ENCODE data around the gene IFNAR1.

Gene IFNAR1

DNA sequence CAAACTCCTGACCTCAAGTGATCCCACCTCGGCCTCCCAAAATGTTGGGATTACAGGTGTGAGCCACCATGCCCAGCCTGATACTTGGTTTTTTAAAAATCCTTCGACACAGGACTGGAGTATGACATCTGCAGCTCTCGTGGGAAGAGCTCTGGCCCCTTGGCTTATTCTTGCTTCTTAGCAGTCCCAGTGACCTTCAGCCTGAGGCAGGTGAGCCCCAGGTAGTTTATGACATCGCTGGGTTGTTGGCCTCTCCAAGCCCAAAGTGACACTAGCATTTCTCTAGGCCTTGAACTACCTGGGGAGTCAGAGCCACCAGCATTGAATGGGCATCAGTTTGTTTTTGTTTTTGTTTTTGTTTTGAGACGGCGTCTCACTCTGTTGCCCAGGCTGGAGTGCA lies 62.5 kb downstream of the IFNAR1 start:
- Mint-ChIP-seq H3K9me3 (no peaks in the 10 kb centered on the region), H3K36me3 (ENCODE audit: low read depth) (no peaks in the 10 kb centered on the region), H3K27ac (no peak overlapping the region), H3K27me3 (peaks cover 52% of the 10 kb centered on the region), H3K4me1 (ENCODE audit: low read depth) (peaks cover 33% of the 10 kb centered on the region), H3K4me3 (no peak overlapping the region)
- no peak for DNase-seq

DNA sequence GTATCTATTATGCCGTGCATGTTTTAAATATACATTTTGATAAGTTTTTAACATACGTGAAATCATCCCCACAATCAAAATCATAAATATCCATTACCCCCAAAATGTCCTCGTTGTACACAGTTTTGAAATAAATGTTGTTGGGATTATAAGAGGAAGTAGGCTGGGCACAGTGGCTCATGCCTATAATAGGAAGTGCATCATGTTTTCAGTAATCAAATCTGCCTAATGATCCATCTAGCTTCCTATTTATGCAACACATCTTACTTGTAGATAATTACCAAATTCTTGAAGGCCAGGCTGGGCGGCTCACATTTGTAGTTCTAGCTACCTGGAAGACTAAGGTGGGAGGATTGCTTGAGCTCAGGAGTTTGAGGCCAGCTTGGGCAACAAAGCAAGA lies 63.4 kb downstream of the IFNAR1 start:
- Mint-ChIP-seq H3K4me3 (no peak overlapping the region), H3K27me3 (peaks cover 57% of the 10 kb centered on the region), H3K9me3 (no peaks in the 10 kb centered on the region), H3K27ac (no peak overlapping the region), H3K4me1 (ENCODE audit: low read depth) (peaks cover 24% of the 10 kb centered on the region), H3K36me3 (ENCODE audit: low read depth) (no peaks in the 10 kb centered on the region)
- no peak for DNase-seq

DNA sequence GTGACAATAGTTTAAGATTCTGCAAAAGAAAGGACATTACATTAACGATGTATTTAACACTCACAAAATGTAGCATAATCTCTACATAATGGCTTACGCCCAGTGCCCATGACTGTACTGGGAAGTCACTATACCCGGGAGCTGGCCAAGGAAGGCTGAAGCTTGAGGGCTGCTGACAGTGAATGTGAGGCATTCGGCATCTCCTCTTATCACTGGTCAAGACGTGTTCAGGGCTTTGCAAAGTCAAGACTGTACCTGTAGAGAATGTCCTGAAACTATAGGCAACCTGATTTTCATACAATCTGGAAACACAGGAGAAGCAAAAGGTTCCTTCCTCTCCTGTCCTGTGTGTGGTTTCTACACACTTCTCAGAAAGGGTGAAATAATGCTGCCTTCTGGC lies 65.7 kb downstream of the IFNAR1 start:
- H3K4me1 Mint-ChIP-seq (ENCODE audit: low read depth) = peaks cover 5% of the 10 kb centered on the region
- H3K27me3 Mint-ChIP-seq = peaks cover 51% of the 10 kb centered on the region
- H3K4me3 Mint-ChIP-seq = no peak overlapping the region
- H3K9me3 Mint-ChIP-seq = no peaks in the 10 kb centered on the region
- H3K36me3 Mint-ChIP-seq (ENCODE audit: low read depth) = no peaks in the 10 kb centered on the region
- H3K27ac Mint-ChIP-seq = no peak overlapping the region
- no peak for DNase-seq

DNA sequence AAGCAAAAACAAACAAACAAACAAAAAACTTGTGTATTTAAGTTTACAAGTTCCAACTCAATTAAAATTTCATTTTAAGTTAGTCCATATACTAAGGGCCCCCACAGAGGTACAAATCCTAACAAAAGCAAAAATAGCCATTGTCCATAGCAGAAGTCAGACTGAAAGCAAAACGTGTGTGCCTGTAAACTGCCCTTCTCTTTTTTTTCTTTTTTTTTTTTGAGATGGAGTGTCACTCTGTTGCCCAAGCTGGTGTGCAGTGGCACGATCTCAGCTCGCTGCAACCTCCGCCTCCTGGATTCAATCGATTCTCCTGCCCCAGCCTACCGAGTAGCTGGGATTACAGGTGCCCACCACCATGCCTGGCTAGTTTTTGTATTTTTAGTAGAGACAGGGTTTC lies 66.9 kb downstream of the IFNAR1 start:
- DNase-seq = no peak
- H3K4me3 Mint-ChIP-seq = no peak overlapping the region
- no peaks in the 10 kb centered on the region for H3K36me3 Mint-ChIP-seq (ENCODE audit: low read depth)
- H3K27ac Mint-ChIP-seq = no peak overlapping the region
- H3K4me1 Mint-ChIP-seq (ENCODE audit: low read depth) = peaks cover 2% of the 10 kb centered on the region
- H3K27me3 Mint-ChIP-seq = peaks cover 49% of the 10 kb centered on the region
- no peaks in the 10 kb centered on the region for H3K9me3 Mint-ChIP-seq

DNA sequence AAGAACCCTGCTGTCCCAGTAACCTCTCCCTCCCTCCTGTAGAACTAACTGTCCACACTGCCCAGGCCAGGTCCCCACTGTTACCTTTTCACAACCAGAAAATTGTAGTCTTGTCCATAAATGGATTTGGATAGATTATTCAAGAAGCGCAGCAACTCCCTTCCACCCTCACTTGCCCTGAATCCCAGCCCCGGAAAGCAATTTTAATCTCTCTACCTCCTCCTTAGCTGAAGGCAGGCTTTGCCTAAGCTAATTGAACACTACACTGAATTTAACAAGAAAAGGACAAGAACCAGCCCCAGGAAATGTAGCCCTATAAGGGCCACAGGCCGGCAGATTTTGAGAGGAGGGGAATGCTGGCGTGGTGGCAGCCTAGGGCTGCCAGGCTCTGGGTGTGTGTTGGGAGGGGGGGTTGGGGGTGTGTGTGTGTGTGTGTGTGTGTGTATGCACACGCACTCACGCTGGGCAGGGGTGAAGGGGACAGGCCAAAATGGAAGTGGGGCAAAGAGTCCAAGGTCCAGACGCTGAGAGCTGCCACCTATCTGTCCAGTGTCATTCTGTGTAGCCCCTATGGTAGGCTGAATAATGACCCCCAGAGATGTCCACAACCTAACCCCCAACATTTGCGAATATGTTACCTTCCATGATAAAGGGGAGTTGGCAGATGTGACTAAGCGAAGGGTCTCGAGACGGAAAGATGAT lies 67.7 kb downstream of the IFNAR1 start:
- peaks cover 2% of the 10 kb centered on the region for H3K4me1 Mint-ChIP-seq (ENCODE audit: low read depth)

DNA sequence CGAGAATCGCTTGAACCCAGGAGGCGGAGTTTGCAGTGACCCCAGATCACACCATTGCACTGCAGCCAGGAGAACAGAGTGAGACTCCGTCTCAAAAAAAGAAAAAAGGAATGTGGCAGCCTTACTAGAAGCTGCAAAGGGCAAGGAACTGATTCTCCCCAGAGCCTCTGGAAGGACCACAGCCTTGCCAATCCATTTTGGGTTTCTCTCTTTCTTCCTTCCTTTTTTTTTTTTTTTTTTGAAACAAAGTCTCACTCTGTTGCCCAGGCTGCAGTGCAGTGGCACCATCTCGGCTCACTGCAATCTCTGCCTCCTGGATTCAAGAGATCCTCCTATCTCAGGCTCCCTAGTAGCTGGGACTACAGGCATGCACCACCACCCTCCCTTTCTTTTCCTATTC lies 68.6 kb downstream of the IFNAR1 start:
- no peaks in the 10 kb centered on the region for H3K9me3 Mint-ChIP-seq
- DNase-seq = no peak
- no peak overlapping the region for H3K27ac Mint-ChIP-seq
- no peaks in the 10 kb centered on the region for H3K36me3 Mint-ChIP-seq (ENCODE audit: low read depth)
- peaks cover 37% of the 10 kb centered on the region for H3K27me3 Mint-ChIP-seq
- H3K4me1 Mint-ChIP-seq (ENCODE audit: low read depth) = peaks cover 2% of the 10 kb centered on the region
- no peak overlapping the region for H3K4me3 Mint-ChIP-seq

More for the DNA sequence above, 67.7 kb downstream of the IFNAR1 start:
- Mint-ChIP-seq H3K36me3 (ENCODE audit: low read depth) (no peaks in the 10 kb centered on the region), H3K9me3 (no peaks in the 10 kb centered on the region), H3K27me3 (peaks cover 45% of the 10 kb centered on the region), H3K4me3 (no peak overlapping the region), H3K27ac (no peak overlapping the region)
- no peak for DNase-seq

DNA sequence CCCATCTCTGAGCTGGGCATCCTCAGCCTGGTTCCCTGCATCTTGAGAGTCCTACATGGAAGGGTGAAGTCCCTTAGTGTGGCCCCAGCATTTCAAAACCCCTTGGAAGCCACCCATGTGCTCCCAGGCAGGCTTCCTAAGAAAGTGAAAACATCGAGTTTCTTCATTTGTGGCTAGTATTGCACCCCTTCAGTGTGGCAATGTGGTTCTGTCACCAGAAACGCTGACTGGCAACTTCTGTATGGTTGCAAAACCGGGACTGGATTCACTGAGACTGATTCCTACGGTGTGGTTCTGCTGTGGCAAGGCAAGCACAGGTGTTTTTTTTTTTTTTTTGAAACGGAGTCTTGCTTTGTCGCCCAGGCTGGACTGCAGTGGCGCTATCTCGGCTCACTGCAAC lies 69.5 kb downstream of the IFNAR1 start:
- Mint-ChIP-seq H3K27me3 (peaks cover 34% of the 10 kb centered on the region), H3K4me3 (no peak overlapping the region), H3K9me3 (no peaks in the 10 kb centered on the region), H3K4me1 (ENCODE audit: low read depth) (peaks cover 2% of the 10 kb centered on the region), H3K27ac (no peak overlapping the region), H3K36me3 (ENCODE audit: low read depth) (no peaks in the 10 kb centered on the region)
- no peak for DNase-seq

DNA sequence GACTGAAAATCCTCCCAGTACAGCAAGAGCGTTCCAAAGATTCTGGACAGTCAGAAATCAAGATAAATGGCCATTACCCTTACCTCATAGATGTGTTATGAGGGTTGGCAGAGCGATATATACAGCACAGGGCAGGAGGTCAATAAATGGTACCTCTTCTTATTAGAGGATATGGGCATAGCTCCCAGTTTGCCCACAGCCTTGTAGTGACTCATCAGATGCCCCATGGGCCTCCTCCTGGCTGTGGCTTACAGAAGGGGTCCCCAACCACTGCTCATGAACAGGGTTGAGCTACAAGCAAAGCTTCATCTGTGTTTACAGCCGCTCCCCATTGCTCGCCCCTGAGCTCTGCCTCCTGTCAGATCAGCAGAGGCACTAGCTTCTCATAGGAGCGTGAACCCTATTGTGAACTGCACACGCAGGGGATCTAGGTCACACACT lies 71.1 kb downstream of the IFNAR1 start:
- Mint-ChIP-seq H3K4me1 (ENCODE audit: low read depth) (peaks cover 6% of the 10 kb centered on the region), H3K9me3 (no peaks in the 10 kb centered on the region), H3K4me3 (no peak overlapping the region), H3K27ac (no peak overlapping the region), H3K27me3 (peaks cover 26% of the 10 kb centered on the region), H3K36me3 (ENCODE audit: low read depth) (no peaks in the 10 kb centered on the region)
- no peak for DNase-seq

DNA sequence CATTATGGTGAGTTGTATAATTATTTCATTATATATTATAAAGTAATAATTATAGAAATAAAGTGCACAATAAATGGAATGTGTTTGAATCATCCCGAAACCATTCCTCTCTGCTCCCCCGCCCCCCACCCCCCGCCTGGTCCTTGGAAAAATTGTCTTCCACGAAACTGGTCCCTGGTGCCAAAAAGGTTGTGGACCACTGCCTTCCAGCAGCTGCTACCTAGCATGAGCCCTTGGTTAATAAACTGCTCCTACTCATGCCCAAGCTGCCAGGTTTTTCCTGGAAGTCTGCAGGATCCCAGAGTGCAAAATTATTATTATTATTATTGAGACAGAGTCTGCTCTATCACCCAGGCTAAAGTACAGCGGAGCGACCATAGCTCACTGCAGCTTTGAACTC lies 71.7 kb downstream of the IFNAR1 start:
- no peak overlapping the region for H3K4me3 Mint-ChIP-seq
- no peak for DNase-seq
- H3K27ac Mint-ChIP-seq = no peak overlapping the region
- H3K4me1 Mint-ChIP-seq (ENCODE audit: low read depth) = peaks cover 7% of the 10 kb centered on the region
- H3K36me3 Mint-ChIP-seq (ENCODE audit: low read depth) = no peaks in the 10 kb centered on the region
- H3K27me3 Mint-ChIP-seq = peaks cover 28% of the 10 kb centered on the region
- no peaks in the 10 kb centered on the region for H3K9me3 Mint-ChIP-seq

DNA sequence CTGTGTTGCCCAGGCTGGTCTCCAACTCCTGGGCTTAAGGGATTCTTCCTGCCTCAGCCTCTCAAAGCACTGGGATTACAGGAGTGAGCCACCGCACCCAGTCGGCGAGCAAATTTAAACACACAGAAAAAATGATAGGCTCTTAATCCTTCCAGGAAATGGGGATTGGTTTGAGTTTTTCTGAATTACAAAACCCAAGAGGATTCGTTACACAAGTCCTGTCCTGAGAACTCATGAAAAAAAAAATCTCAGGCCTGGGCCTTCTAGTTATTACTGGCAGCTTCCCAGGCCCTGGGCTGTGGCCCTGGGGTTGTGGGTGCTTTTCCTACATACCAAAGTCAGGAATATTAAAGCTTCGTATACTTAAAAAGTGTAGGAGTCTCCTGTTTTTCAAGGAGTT lies 72.2 kb downstream of the IFNAR1 start:
- Mint-ChIP-seq H3K27ac (no peak overlapping the region), H3K36me3 (ENCODE audit: low read depth) (no peaks in the 10 kb centered on the region), H3K9me3 (no peaks in the 10 kb centered on the region), H3K4me1 (ENCODE audit: low read depth) (peaks cover 7% of the 10 kb centered on the region), H3K4me3 (no peak overlapping the region), H3K27me3 (peaks cover 28% of the 10 kb centered on the region)
- no peak for DNase-seq

DNA sequence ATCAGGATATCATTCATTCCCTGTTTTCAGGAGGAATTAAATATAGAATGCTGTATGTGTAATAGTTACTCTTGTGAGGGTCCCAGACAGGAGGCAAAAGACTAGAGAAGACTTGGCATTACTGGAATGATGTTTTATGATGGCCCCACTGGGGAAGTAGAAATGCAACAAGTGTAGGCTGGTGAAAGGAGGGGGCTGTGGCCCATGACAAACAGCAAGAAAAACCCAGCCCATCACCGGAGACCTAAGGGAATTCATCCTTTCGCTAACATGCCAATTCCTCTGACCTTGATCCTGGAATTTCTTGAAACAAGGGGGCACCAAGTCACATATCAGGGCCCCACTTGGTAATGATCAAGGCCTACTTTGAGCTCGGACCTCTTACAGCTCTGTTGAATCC lies 72.9 kb downstream of the IFNAR1 start:
- peaks cover 24% of the 10 kb centered on the region for H3K27me3 Mint-ChIP-seq

DNA sequence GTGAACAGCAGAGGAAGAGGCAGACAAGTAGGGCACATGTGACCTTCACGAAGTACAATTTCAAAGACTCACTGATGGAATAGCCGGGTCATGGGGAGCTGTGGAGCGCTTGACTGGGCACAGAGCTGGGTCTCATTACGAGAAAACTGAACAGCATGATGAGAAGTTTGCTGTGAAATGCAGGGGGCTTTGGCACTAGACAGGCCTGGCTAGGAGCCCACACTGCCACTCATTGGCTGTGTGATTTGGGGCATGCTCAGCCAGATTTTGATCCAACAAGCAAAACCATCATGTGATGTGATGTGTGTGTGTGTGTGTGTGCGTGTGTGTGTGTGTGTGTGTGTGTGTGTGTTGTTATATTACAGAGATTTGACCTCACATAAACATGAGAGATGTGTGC lies 73.6 kb downstream of the IFNAR1 start:
- H3K27me3 Mint-ChIP-seq = peaks cover 21% of the 10 kb centered on the region
- no peak for DNase-seq
- H3K4me3 Mint-ChIP-seq = no peak overlapping the region
- H3K36me3 Mint-ChIP-seq (ENCODE audit: low read depth) = no peaks in the 10 kb centered on the region
- no peaks in the 10 kb centered on the region for H3K9me3 Mint-ChIP-seq
- H3K4me1 Mint-ChIP-seq (ENCODE audit: low read depth) = peaks cover 15% of the 10 kb centered on the region
- H3K27ac Mint-ChIP-seq = no peak overlapping the region

More for the DNA sequence above, 72.9 kb downstream of the IFNAR1 start:
- no peaks in the 10 kb centered on the region for H3K36me3 Mint-ChIP-seq (ENCODE audit: low read depth)
- no peak for DNase-seq
- H3K9me3 Mint-ChIP-seq = no peaks in the 10 kb centered on the region
- H3K27ac Mint-ChIP-seq = no peak overlapping the region
- H3K4me3 Mint-ChIP-seq = no peak overlapping the region
- peaks cover 14% of the 10 kb centered on the region for H3K4me1 Mint-ChIP-seq (ENCODE audit: low read depth)

DNA sequence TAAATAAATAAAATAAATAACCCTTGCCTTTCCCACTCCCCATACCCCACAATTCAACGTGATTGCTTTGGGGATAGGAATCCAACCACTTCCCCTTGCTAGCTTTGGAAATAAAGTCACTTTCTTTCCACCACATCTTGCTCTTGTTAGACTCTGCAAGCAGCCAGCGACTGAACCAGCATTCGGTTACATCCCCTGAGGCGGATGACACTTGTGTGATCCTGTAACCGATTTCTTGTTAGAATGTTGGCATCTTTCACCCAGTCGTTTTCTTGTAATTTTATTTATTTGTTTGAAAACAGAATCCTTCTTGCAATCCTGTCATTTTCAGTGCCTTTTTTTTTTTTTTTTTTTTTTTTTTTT lies 76.8 kb downstream of the IFNAR1 start:
- no peaks in the 10 kb centered on the region for H3K9me3 Mint-ChIP-seq
- H3K27me3 Mint-ChIP-seq = peaks cover 22% of the 10 kb centered on the region
- H3K27ac Mint-ChIP-seq = no peak overlapping the region
- no peak overlapping the region for H3K4me3 Mint-ChIP-seq
- peaks cover 5% of the 10 kb centered on the region for H3K36me3 Mint-ChIP-seq (ENCODE audit: low read depth)
- H3K4me1 Mint-ChIP-seq (ENCODE audit: low read depth) = peaks cover 40% of the 10 kb centered on the region
- DNase-seq = no peak

DNA sequence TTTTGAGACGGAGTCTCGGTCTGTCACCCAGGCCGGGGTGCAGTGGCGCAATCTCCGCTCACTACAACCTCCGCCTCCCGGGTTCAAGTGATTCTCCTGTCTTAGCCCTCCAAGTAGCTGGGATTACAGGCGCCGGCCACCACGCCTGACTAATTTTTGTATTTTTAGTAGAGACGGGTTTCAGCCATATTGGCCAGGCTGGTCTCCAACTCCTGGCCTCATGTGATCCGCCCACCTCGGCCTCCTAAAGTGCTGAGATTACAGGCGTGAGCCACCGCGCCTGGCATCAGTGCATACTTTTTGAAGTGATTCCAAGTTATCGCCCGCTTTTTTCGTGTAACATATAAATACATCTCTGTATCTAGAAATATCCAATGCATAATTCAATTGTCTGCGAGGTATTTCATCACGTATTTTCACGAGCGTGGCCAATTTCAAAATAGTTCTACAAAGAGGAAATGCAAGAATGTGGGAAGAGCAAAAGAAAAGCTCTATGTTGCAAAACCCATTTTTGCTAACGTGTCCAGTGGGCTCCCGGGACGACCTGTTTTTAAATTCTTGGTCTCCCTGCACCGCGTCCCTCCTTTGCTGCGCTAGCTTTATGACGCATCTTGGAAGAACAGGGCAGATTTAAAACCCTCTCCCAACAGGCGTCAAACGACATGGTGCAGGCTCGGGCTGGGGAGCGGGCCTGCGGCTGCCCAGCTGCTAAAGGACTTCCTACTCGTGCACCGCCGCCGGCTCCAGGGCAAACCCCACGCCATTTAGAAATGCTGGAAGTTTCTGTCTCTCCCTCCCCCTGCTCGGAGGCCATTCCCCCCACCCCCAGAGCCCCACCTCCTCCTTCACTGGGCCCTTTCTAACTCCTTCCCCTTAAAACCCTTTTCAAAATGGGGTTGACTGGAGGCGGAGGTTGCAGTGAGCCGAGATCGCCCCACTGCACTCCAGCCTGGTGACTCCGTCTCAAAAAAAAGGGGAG lies 77.5 kb downstream of the IFNAR1 start:
- peaks cover 47% of the 10 kb centered on the region for H3K4me1 Mint-ChIP-seq (ENCODE audit: low read depth)
- H3K4me3 Mint-ChIP-seq = peak overlapping the region; percentile 67
- H3K27me3 Mint-ChIP-seq = peaks cover 22% of the 10 kb centered on the region
- no peaks in the 10 kb centered on the region for H3K9me3 Mint-ChIP-seq
- DNase-seq = peak; percentile 54
- H3K27ac Mint-ChIP-seq = peak overlapping the region; percentile 62
- H3K36me3 Mint-ChIP-seq (ENCODE audit: low read depth) = peaks cover 5% of the 10 kb centered on the region

Measured in activated T-cell treated with anti-CD3 and anti-CD28 coated beads, Interleukin-2, amount 50 U/mL, for 24 hours (primary cell).